Sigmoid colon (tissue), 4 donors: ENCODE measurements around the gene KRTAP4-9.

Experiments used
- CTCF ChIP-seq, 4 experiments: fragments of 450-650 bp in 3 of 4; fragments of 200-600 bp in 1 of 4; IDR thresholded peaks; one replicate each; pipeline ENCODE4 v1.5.1; 2016 to 2019; ENCODE audit warnings: antibody characterized with exemption in 4 of 4, mild to moderate bottlenecking in 3 of 4, moderate library complexity in 2 of 4
- EP300 ChIP-seq, 4 donors: sonication (generic); formaldehyde crosslinking; IDR thresholded peaks; one replicate each; pipeline ENCODE4 v1.6.1; 2017; ENCODE audit warnings: antibody characterized with exemption in 4 of 4
- POLR2A ChIP-seq, 2 donors: fragments of 450-650 bp; IDR thresholded peaks; one replicate each; pipeline ENCODE4 v1.6.1; 2016; ENCODE audit warnings: antibody characterized with exemption in 2 of 2, mild to moderate bottlenecking in 2 of 2, moderate library complexity in 2 of 2
- POLR2AphosphoS5 ChIP-seq, 4 donors: sonication (generic); formaldehyde crosslinking; IDR thresholded peaks; one replicate each; pipeline ENCODE4 v1.6.1; 2017; ENCODE audit warnings: antibody characterized with exemption in 4 of 4

GRCh38 chr17:41064301-41064700, 40.9 kb upstream of the KRTAP4-9 start:
- no peak for TF ChIP-seq POLR2AphosphoS5 (IDR thresholded peaks at IDR 0.05)
- TF ChIP-seq CTCF (IDR thresholded peaks at IDR 0.05): no peak
- no peak for TF ChIP-seq EP300 (IDR thresholded peaks at IDR 0.05)
- no peak for TF ChIP-seq POLR2A (IDR thresholded peaks at IDR 0.05)
